GM18502 (cell line): ENCODE results near the gene IDH2.
"Not testable (repeated sequence)": the region's sequence is repeated elsewhere in the genome, so short reads cannot be mapped to it uniquely, and the experiment has no call there.

Experiments
- ATAC-seq: cut with Tn5 transposase; IDR thresholded peaks from one replicate; pipeline ENCODE4 v1.9.1; 2021; ENCODE audit warnings: mild to moderate bottlenecking; ENCODE audit not compliant: unreplicated experiment, poor library complexity

IDH2 gene

DNA sequence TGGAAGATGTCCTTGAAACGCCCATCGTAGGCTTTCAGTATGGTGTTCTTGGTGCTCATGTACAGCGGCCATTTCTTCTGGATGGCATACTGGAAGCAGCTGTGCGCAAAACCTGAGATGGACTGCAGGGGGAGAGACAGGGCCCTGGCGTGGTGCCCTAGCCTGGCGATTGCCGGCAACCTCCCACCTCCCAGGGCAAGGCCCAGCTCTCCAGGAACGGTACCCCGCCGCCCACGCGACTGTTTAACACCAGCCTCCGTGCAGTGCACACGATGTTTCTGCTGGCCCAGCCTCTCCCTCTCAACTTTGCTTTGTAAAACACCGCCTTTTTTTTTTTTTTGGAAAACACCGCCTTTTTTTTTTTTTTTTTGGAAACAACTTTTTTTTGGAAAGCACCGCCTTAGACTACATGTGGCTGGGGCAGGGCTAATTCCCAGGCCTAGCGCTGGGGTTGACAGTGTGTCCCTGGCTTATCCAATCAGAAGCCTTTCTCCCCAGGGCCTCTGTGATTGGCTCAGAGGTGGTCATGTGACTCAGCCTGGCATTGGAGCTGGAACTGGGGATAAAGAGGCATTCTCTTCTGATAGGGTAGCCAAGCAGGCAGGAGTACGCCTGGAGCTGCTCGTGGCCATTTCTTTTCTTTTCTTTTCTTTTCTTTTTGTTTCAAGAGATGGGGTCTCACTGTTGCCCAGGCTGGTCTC lies 14.7 kb downstream of the IDH2 start:
- no peak for ATAC-seq

DNA sequence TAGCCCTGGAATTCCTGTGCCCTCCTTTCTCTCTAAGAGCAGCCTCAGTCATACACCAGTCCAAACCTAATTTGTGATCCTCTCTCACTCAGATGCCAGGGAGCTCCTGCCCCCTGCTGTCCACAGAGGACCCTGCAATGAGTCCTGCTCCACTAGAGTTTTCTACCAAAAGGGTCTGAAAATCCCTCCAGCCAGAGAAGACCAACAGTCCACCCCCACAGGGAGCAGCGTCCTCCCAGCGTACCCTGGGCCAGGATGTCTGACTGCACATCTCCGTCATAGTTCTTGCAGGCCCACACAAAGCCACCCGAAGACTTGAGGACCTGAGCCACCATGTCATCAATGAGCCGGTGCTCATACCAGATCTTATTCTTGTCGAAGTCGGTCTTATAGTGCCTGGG lies 15.4 kb downstream of the IDH2 start:
- no peak for ATAC-seq

DNA sequence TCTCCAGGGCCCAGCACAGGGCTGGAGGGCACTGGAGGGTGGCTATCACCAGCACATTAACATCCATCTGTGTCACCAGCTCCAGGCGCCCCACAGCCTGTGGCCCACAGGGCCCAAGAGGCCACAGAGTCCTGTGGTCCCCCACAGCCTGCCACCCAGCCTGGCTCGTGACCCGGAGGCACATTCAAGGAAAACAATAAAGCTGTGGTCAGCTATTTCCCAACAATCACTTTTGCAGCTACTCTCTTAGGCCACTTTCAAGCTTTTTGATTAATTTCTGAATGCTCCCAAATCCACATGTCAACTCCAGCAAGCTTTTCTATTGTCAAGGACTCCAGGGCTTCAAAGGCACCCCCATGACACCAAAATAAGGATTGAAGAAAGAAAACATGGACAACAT lies 16.7 kb downstream of the IDH2 start:
- no peak for ATAC-seq

DNA sequence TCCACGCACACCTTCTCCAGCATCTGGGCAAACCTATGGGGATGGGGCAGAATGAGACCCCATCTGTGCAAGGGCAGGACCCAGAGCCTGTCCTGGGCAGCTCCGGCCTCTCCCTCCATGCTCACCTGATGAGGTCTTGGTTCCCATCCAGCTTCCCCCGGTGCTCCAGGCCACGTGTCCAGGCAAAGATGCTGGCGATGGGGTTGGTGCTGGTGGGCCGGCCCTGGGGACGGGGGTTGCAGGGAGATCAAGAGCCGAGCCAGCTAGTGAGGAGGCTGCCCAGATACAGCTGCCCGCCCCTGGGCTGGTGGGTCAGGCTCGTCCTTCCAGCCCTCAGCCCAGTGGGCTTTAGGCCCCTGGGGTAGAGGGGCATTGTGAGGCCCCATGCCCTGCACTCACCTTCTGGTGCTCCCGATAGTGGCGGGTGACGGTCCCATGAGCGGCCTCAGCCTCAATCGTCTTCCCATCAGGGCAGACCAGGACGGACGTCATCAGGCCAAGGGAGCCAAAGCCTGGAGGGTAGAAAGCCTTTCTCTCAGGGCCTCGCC lies 17.3 kb downstream of the IDH2 start:
- ATAC-seq = no peak

DNA sequence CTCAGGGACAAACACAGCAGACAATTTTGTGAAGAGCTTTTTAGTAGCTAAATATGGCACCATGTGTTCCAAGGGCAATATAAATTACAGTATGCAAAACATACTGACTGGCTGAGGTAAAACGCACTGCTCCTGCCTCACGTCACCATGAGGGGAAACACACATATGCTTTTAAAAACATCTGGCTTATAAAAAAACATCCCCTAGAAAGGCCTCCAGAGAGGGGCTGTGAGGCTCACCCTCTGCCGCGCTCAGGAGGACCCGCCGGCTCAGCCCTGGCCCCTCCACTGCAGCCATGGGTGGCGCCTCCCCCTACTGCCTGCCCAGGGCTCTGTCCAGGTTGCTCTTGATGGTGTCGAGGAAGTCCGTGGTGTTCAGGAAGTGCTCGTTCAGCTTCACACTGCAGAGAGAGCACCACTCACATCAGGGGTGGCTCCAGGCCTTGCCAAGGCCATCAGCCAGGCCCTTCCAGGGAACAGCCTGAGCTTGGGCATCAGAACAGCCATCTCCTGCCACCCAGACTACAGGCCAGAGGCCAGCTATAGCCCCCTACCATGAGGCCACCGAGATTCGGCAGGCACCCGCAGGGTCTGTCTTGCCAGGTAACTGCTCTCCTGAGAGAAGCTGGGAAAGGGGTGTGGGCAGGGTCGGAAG lies 18.2 kb downstream of the IDH2 start:
- no peak for ATAC-seq

DNA sequence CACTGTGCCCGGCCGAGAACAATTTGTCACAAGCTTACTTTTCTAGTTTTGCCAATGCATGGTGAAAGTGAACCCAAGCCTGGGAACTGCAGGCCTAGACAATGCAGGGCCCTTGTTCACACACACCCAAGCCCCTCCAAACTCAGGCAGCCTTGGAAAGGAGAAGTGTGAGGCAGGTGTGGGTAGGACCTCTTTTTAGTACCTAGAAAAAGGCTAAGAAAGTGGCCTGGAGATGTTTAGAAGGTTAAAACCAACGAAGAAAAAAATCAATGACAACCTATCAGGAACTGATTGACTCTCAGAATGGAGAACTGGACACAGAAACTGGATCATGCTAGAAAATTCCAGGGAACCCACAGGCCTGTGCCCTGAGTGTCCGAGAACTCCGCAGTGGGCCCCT lies 18.8 kb downstream of the IDH2 start:
- ATAC-seq = no peak

DNA sequence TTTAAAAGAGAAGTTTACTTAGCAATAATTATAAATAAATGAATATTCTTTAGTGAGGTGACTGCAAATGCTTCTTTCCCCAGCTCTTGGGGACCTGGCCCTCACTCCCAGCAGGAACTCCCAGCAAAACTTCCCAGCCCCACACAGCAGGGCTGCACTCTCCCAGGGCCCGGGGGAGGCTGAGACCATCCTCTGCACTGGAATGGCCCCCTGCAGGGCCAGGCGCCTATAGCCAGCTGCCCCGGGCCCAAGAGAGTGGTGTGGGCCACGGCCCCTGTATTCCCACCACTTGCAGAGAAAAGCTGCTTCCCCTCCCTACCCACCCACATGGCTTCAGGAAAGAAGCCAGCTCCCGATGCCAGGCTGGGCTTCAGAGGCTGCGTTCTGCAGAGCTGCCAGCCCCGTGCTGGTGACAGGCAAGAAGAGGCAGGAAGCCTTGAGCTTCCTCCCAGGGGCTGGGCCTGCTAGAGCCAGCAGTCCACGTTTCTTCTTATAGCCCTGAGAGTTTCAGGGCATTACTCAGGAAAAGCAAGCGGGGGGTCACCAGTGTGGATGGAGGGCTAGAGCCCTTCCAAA lies 20.0 kb downstream of the IDH2 start:
- ATAC-seq = no peak

DNA sequence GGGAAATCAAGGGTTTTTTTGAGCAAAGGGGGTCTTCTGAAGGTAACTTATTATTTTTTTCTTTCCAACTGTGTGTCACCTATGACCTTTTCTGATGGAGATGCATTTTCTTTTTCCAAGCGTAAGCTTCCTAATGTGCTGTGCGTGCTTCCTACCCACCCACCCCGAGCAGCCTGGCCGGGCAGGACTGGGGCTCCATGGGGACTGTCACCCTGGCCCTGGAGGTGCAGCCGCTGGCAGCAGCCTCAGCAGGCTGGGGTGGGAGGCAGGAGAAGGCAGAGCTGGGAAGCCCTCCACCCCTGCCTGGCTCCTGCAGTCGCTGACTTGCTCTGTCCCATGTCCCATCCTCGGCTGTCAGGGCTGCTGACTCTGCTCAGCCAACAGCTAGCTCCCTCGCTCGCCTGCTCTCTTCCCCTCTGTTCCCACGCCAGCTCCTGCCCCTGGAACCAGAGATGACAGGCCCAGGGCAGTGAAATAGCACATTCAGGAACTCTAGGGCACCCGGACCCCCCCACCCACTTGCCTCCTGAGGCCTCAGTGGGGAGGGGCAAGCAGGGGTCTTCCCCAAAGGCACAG lies 21.4 kb downstream of the IDH2 start:
- no peak for ATAC-seq

DNA sequence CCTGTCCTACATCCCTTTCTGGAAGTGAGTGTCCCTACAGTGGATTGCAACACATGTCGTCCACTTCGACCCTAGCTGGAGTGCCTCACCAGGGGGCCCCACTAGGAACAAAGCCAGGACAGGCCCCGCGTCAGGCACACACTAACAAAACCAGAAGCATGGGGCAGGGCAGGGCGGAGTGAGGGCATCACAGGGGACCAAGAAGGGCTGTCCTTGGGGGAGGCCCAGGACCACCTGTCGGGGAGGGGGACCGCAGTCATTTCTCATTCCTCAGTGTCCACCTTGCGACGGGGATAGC lies 21.9 kb downstream of the IDH2 start:
- ATAC-seq = no peak

DNA sequence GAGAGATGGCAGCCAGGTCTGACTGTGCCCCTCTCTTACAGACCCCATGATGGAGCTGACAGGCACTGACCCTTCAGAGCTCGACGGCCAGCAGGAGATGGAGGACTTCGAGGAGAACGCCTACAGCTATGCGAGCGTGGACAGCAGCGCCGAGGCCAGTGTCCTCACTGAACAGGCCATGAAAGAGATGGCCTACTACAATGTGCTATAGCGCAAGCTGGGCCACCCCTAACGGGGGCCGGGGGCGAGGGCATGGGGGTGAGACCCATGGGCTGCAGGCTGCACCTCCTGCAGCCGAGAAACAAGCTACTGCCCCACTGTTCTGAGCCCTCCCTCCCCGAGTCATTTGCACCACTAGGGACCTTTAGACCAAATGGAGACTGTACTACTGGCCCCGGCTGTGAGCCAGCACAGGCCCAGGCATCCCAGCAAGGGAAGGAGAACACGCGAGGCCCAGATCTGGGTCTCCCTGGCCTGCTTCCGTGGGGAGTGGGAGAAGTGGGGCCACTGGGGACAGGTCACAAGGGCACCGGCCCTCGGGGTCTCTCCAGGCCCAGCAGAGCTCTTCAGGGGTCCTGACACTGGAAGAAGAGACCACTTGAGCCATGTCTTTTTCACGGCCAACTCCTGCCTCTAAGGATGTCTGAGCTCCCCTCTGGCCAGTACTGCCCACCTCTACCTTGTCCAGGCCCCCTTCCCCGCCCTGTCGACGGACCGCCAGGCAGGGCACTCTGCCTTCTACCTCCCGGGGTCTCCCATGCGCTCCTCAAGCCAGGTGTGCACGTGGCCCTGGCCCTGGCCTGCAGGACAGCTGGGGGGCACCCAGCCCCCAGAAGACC lies 22.4 kb downstream of the IDH2 start:
- ATAC-seq = no peak

DNA sequence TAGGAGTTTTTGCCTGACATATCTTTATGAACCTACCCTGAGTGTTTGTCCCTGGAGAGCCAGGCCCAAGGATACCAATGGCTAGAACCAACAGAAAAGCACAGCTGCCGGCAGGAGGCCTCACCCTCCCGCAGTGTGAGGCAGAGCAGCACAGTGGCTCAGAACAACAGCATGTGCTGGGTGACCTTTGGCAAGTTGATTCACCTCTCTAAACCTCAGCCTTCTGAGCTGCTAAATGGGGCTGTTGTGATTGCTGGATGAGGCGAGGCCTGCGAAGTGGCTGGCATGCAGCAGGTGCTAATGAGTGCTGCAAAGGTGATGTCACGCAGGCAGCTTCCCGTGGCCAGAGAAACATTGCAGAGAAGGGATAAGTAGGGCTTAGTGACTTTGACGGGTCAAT lies 23.3 kb downstream of the IDH2 start:
- no peak for ATAC-seq

DNA sequence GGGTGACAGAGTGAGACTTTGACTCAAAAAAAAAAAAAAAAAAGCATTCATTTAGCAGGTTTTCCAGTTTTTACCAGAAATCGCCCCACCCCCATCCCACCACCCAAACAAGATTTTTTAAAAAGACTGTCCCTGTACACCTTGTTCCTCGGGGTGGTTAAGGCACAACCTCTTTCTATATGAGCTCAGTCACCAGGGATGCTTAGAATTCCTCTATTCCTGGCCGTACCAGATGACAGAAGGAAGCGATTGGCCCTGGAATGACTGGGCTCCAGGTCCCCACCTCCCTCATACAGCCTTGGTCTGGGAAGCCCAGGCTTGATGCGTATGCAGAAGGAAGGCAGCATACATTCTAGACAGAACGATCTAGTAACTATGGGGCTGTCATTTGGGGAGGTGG lies 25.6 kb downstream of the IDH2 start:
- no peak for ATAC-seq

DNA sequence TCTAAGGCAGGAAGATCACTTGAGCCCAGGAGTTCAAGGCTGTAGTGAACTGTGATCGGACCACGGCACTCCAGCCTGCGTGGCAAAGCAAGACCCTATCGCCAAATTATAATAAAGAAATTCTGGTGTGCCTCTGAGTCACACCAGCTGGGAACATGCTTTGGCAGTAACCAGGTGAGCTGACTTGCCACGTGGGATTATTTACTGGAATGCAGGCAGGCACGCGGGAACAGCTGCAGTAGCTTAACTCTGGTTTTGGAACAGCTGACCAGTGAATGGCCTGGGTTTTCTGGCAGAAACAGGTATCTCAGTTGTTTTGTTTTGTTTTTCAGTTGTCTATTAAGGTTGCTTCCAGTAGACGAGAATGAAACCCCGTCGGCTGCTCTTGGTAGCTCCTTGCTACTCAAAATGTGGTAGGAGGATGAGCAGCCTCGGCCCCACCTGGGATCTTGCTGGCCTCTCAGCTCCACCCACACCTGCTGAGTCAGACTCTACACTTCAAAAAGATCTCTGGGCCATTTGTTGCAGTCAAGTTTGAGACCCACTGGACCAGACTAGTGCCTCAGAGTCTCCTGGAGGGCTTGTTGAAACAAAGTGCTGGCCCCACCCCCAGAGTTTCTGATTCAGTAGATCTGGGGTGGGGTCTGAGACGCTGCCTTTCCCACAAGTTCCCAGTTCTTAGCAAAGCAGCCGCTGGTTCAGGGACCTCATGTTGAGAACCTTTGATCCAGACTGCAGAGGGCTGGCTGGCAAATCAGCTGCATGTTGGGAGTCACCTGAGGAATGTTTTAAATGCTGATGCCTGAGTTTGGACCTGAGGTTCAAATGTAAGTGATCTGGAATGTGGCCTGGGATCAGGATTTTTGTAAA lies 26.6 kb downstream of the IDH2 start:
- no peak for ATAC-seq

DNA sequence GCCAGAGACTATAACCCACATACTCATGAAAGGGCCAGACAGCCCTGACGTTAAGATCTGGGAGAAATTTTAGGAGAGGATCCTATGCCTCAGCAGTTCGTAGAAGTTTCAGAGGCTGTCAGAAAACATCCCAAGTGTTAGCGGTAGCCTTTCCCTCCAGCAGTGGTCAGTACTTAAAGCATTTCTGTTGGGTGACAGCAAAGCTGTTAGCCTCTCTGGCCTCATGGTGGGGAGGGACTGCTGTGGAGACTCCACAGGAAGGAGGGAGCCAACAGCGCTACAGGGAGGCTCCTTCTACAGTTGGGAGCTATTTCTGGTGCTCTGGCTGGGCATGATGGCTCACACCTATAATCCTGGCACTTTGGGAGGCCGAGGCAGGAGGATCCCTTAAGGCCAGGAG lies 27.4 kb downstream of the IDH2 start:
- no peak for ATAC-seq

DNA sequence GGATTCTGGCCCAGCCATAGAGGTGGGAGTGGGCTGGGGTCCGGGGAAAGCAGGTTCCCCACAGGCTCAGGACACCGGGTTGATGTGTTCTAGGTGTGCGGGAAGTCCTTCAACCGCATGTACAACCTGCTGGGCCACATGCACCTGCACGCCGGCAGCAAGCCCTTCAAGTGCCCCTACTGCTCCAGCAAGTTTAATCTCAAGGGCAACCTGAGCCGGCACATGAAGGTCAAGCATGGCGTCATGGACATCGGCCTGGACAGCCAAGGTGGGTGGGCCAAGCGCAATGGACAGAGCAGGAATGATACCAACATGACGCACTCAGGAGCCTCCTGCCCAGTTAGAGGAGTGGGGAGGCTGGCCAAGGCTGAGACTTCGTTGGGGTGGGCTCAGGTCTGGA lies 28.2 kb downstream of the IDH2 start:
- no peak for ATAC-seq

DNA sequence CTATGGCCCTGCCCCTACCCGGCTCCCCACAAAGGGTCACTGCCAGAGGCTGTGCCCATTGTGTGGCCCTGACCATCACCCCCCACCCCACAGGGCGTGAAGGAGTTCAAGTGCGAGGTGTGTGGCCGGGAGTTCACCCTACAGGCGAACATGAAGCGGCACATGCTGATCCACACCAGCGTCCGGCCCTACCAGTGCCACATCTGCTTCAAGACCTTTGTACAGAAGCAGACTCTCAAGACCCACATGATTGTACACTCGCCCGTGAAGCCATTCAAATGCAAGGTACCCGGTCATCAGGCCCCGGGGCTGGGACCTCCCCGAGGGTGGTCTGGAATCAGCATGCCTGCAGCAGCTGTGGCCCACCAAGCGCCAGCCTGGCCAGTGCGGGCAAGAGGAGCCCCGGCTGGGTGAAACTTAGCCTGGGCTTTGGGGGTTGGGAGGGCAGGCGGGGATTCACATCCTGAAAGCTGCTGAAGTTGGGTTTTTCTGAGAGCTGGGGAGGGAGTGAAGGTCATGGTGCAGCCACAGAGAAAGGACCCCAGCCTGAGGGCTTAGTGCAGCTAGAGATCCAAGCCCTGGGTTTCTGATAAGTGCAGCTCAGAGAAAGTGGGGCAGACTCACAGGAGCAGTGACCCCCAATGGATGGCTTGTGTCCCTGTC lies 29.2 kb downstream of the IDH2 start:
- ATAC-seq = no peak

DNA sequence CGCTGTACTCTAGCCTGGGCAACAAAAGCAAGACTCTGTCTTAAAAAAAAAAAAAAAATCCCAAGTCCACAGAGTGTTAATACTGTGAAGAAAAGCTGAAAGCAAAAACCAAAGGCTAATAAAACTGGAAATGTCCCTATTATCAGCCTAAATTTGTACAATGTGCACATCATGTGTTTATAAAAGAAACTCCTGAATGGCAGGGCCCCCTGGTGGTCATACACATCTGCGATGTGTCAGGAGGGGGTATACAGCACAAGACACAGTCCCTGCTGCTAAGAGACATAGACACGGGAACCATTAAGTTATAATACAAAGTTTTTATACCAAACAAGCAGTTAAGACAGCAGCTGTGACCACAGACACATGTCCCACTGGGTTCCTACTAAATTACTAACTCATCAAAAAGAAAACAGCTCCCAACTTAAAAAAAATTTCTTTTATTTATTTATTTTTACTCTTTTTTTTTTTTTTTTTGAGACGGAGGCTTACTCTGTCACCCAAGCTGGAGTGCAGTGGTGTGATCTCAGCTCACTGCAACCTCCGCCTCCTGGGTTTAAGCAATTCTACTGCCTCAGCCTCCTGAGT lies 31.0 kb downstream of the IDH2 start:
- no peak for ATAC-seq

DNA sequence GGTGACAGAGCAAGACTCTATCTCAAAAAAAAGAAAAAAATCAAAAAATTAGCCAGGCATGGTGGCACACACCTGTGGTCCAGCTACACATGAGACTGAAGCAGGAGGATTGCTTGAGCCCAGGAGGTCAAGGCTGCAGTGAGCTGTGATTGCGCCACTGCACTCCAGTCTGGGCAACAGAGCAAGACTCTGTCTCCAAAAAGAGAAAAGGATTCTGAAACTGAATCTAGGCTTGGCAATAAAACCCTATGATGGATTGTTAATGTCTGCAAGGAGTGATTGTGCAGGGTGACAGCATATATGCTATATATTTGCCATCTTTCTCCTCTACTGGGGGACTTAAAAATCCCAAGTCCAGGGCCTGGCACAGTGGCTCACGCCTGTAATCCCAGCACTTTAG lies 31.6 kb downstream of the IDH2 start:
- not testable (repeated sequence) for ATAC-seq
